Smooth muscle cell (in vitro differentiated cells): Measurements from ENCODE around the gene MYO15B. TPM values are rescaled to one million over a fixed set of nuclear protein-coding genes. Genes with fewer than 3 reads are reported as not detected.

ENCODE experiments used
- DNase-seq: peaks from one replicate; lab custom pipeline; 2025; ENCODE audit not compliant: unreplicated experiment; lab: John Stamatoyannopoulos, UW
- H2AFZ ChIP-seq: fragments of 200-600 bp; sonication (generic); 2 replicates; pipeline ENCODE4 v1.6.0; 2016; ENCODE audit warnings: antibody characterized with exemption, low read depth, mild to moderate bottlenecking
- H3F3A ChIP-seq: fragments of 200-600 bp; sonication (generic); 2 replicates; pipeline ENCODE4 v1.6.0; 2017; ENCODE audit warnings: antibody characterized with exemption, low read depth
- H3K27ac ChIP-seq: fragments of 200-600 bp; sonication (generic); 2 replicates; pipeline ENCODE4 v1.5.1; 2016; ENCODE audit warnings: low read depth, mild to moderate bottlenecking
- H3K27me3 ChIP-seq: fragments of 200-600 bp; sonication (generic); 2 replicates; pipeline ENCODE4 v1.6.1; 2016; ENCODE audit warnings: low read depth, mild to moderate bottlenecking
- H3K36me3 ChIP-seq: fragments of 200-600 bp; sonication (generic); 2 replicates; pipeline ENCODE4 v1.5.1; 2016; ENCODE audit warnings: low read depth
- H3K4me1 ChIP-seq: fragments of 200-600 bp; sonication (generic); 2 replicates; pipeline ENCODE4 v1.5.1; 2016; ENCODE audit warnings: low read depth
- H3K4me2 ChIP-seq: fragments of 200-600 bp; sonication (generic); 2 replicates; pipeline ENCODE4 v1.6.0; 2016; ENCODE audit warnings: mild to moderate bottlenecking
- H3K4me3 ChIP-seq: fragments of 200-600 bp; sonication (generic); 2 replicates; pipeline ENCODE4 v1.5.1; 2016; ENCODE audit warnings: mild to moderate bottlenecking
- H3K79me2 ChIP-seq: fragments of 200-600 bp; sonication (generic); 2 replicates; pipeline ENCODE4 v1.6.0; 2016; ENCODE audit warnings: low read depth, mild to moderate bottlenecking
- H3K9ac ChIP-seq: fragments of 200-600 bp; sonication (generic); 2 replicates; pipeline ENCODE4 v1.6.0; 2016; ENCODE audit warnings: low read depth
- H3K9me3 ChIP-seq: fragments of 200-600 bp; sonication (generic); replicated peaks from 2 replicates; pipeline ENCODE4 v1.5.1; 2016; ENCODE audit warnings: low read depth
- H4K20me1 ChIP-seq: fragments of 200-600 bp; sonication (generic); 2 replicates; pipeline ENCODE4 v1.6.0; 2016; ENCODE audit warnings: low read depth
- WGBS: methylation state at CpG from one replicate; pipeline ENCODE4 v1.1.7; 2016; ENCODE audit warnings: low lambda C conversion rate; 5-methylcytosine and 5-hydroxymethylcytosine counted together
- polyA plus RNA-seq: library from polyadenylated mRNA; unstranded; fragments of >200 nt; fragmentation: Nextera tagmentation; extraction: Ambion mirVana; gene quantifications from 2 replicates; pipeline ENCODE4 v1.2.1, GENCODE V29; 2016
- total RNA-seq: library from RNA; depleted of rRNA; stranded (reverse); fragments of >200 nt; gene quantifications from 2 replicates; pipeline ENCODE4 v1.2.3, GENCODE V29; 2014
- TF ChIP-seq, protein P1 (sequence below): fragments of 200-600 bp; sonication (generic); IDR thresholded peaks from 2 replicates; pipeline ENCODE4 v1.5.1; 2017; ENCODE audit warnings: borderline replicate concordance, mild to moderate bottlenecking, antibody characterized with exemption; ENCODE audit not compliant: insufficient read depth, poor library complexity, severe bottlenecking

The MYO15B gene
- total and polyA plus RNA-seq, 2 experiments from 2014 or later, result 14.7 to 17.5 TPM

GRCh38 chr17:75566416-75566815, 21.2 kb upstream of the MYO15B start:
- Histone ChIP-seq H3K4me1 (no peaks in the 10 kb centered on the region), H3K9me3 (no peaks in the 10 kb centered on the region), H3K27ac (no peak overlapping the region), H3K27me3 (no peaks in the 10 kb centered on the region), H3K9ac (no peak overlapping the region), H3K79me2 (no peaks in the 10 kb centered on the region), H3K4me3 (no peak overlapping the region), H3K4me2 (no peak overlapping the region), H4K20me1 (no peaks in the 10 kb centered on the region), H3K36me3 (no peaks in the 10 kb centered on the region), H3F3A (no peaks in the 10 kb centered on the region), H2AFZ (no peak overlapping the region)
- DNase-seq, result no peak
- WGBS, result 84% methylated on average over 6 of the region's 6 CpGs
- TF ChIP-seq, protein P1, sequence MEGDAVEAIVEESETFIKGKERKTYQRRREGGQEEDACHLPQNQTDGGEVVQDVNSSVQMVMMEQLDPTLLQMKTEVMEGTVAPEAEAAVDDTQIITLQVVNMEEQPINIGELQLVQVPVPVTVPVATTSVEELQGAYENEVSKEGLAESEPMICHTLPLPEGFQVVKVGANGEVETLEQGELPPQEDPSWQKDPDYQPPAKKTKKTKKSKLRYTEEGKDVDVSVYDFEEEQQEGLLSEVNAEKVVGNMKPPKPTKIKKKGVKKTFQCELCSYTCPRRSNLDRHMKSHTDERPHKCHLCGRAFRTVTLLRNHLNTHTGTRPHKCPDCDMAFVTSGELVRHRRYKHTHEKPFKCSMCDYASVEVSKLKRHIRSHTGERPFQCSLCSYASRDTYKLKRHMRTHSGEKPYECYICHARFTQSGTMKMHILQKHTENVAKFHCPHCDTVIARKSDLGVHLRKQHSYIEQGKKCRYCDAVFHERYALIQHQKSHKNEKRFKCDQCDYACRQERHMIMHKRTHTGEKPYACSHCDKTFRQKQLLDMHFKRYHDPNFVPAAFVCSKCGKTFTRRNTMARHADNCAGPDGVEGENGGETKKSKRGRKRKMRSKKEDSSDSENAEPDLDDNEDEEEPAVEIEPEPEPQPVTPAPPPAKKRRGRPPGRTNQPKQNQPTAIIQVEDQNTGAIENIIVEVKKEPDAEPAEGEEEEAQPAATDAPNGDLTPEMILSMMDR, result no peak

DNA sequence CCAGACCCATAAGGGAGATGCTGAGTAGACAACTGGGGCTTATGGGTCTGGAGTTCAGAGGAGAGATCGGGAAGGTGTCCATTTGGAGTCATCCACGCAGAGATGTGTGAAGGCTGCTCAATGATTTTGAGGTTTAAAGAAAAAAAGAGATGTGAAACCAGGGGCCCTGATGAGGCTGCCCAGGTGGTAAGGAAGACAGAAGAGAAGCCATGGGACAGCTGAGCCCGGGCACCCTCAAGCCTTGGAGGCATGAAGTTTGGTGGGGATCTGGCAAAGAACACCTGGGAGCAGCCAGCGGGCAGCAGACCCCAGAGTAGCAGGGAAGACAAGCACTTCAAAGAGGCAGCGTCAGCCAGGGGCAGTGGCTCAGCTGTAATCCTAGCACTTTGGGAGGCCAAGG, 20.8 kb upstream of the MYO15B start:
- 95% methylated on average over 5 of the region's 5 CpGs for WGBS

GRCh38 chr17:75568412-75569255, 19.0 kb upstream of the MYO15B start:
- no peak overlapping the region for H3K4me2 ChIP-seq
- no peak overlapping the region for H3K4me3 ChIP-seq
- WGBS, result 96% methylated on average over 31 of the region's 31 CpGs

More for the DNA sequence above, 20.8 kb upstream of the MYO15B start:
- Histone ChIP-seq H3F3A (no peaks in the 10 kb centered on the region), H3K4me2 (no peak overlapping the region), H3K27ac (no peak overlapping the region), H3K36me3 (no peaks in the 10 kb centered on the region), H3K27me3 (no peaks in the 10 kb centered on the region), H3K4me3 (no peak overlapping the region), H3K9ac (no peak overlapping the region), H4K20me1 (no peaks in the 10 kb centered on the region), H3K79me2 (no peaks in the 10 kb centered on the region), H2AFZ (no peak overlapping the region), H3K9me3 (no peaks in the 10 kb centered on the region), H3K4me1 (no peaks in the 10 kb centered on the region)
- no peak for DNase-seq
- TF ChIP-seq, protein P1, result no peak

More at GRCh38 chr17:75568412-75569255, 19.0 kb upstream of the MYO15B start:
- Histone ChIP-seq H3K79me2 (no peaks in the 10 kb centered on the region), H4K20me1 (no peaks in the 10 kb centered on the region), H3F3A (no peaks in the 10 kb centered on the region), H3K9me3 (no peaks in the 10 kb centered on the region), H3K9ac (no peak overlapping the region), H3K36me3 (no peaks in the 10 kb centered on the region), H3K4me1 (no peaks in the 10 kb centered on the region), H2AFZ (no peak overlapping the region), H3K27ac (no peak overlapping the region), H3K27me3 (no peaks in the 10 kb centered on the region)
- TF ChIP-seq, protein P1, result no peak
- no peak for DNase-seq
